NCI-H2196 treated with DMSO at 0.1 percent for 48 hours (cell line): ENCODE data around the gene PCBP4.

Experiments used
- DNase-seq: peaks from one replicate; lab custom pipeline; 2025; ENCODE audit not compliant: unreplicated experiment; lab: John Stamatoyannopoulos, UW

PCBP4 gene

DNA sequence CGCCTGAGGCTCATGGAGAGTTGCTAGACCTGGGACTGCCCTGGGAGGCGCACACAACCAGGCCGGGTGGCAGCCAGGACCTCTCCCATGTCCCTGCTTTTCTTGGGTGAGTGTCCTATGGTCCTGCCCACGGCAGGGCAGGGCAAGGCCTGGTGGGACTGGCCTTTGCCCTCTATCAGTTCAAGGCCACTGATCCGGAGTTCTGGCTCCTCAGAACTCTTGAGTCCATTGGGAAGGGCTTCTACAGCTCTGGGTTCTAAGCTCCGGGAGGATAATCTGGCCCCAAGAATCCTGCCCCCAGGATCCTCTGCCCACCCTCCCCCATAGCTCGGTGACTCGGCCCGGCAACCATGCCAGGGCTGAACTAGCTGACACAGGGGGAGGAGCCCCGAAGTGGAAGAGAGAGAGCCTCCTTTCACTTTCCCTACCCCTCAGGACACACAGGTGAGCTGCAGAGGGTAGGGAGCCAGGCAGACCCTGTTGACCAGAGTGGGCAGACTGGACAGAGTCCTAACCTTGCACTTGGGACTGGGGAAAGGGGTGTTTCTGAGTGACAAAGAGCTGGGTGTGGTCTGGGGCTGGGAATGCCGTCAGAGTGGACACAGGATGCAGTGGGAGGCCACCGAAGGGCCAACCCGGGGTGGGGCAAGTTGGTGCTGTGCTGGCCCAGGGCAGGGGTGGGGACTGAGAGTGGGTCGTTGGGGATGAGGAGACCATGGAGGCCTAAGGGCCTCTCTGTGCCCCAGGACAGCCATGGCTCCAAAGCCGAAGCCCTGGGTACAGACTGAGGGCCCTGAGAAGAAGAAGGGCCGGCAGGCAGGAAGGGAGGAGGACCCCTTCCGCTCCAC, 24.4 kb downstream of the PCBP4 start:
- DNase-seq, result no peak

DNA sequence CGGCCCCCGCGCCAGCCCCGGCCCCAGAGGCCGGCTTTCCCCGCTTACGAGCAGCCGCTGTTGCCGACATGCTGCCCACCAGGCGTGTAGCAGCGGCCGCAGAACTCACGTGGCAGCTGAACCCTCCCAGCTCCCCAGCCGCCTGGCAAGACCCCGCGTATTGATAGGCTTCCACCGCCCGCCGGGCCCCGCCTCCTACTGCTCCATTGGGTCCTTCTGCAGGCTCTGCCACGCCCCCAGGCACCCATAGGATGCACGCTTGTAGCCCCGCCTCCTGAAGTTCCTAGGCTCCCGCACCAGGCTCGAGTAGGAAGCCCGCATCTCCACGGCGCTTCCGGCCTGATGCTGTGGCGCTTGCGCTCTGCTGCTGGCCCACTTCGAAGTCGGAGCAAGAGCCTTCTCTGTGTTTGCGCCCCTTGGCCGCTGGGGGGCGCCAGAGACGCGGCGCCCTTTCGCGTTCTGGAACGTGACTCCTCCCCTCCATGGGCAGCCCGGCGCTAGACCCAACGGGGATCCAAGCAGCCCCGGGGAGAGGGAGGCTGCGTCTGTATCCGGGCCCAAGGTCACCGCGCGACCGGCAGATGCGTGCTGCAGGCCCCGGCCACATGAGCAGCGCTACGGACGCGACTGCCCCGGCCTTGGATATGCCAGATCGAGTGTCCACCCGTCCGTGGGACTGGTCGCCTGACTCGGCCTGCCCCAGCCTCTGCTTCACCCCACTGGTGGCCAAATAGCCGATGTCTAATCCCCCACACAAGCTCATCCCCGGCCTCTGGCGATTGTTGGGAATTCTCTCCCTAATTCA, 25.3 kb downstream of the PCBP4 start, which contains the start of the genes PARP3 and RRP9:
Gene PARP3 (plus strand): TSS at position 566 of the 805 bp plus-strand sequence. CDS start 993 bp downstream, outside the sequence.
Gene RRP9 (minus strand): TSS at position 107 of the 805 bp plus-strand sequence. CDS start 37 bp downstream, at position 70.
- DNase-seq, result peak; percentile 89

DNA sequence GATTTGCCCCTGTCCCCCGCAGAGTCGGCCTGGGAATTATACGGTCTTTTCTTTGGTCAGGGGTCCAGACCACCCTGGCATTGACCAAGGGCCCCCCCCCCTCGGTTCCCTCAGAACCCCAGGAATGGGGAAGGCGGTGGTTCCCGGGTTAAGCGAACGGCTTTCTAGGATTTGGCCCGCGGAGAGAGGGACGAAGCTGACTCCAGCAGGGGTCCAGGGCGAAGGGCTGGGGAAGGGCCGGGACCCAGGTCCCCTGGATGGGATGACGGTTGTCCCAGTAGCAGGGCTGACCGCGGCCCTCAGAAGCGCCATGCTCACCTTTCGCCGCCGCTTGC, 25.8 kb downstream of the PCBP4 start:
- no peak for DNase-seq

DNA sequence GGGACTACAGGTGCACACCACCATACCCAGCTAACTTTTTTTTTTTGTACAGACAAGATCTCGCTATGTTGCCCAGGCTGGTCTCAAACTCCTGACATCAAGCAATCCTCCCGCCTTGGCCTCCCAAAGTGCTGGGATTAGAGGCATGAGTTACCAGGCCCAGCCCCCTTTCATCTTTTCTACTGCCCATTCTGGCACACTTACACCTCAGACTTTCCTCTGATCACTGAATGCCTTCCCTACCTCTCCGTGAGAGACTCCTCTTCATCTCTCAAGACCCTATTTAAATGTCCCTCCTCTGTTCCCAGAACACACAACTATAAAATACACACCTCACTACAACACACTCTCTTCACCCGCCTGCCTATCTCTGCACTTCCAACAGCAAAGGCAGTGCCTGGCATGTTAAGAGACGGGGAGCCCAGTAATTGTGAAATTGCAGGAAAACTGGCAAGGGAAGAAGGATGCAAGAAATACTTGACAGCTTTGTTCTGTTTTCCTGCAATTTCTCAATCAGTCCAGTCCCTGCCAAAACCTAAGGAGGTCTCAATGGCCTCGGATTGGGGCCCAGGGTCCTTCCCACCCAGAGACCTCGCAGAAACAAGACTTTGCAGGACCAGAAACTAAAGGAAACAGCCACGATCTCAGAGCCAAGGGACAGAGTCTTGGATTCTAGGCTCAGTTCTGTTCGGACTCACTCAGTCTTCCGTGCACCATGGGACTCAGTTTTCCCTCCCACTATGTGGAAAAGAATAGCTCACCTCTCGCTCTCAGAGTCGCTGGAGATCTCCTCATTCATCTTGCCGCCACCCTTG, 26.4 kb downstream of the PCBP4 start:
- DNase-seq, result no peak

DNA sequence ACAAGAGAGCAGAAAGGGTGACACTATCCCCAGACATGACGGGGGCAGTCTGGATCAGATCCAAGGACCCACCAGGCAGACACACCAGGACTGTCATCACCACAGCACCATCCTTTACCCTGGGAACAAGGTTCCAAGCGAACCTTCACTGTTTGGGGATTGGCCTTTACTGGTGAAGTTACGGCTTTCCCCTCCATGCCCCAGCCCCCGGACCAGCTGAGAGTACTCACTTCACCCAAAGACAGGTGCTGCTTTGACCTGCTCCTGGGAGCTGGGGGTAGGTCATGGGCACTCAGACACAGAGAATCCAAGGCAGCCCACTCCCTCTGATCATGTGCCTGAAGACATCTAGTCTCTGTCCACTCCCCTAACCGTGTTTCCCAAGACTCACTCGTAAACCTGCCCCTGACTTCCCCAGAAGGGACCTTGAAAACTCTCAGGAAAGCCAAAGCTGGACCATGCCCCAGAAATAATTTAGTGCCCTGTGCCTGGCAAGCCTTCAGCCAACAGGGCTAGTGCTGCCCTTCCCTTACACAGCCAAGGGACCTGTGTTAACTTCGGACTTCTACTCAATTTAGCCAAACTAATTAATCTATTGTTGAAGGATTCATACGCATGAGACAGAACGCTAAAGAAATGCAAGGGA, 28.4 kb downstream of the PCBP4 start:
- DNase-seq, result no peak

DNA sequence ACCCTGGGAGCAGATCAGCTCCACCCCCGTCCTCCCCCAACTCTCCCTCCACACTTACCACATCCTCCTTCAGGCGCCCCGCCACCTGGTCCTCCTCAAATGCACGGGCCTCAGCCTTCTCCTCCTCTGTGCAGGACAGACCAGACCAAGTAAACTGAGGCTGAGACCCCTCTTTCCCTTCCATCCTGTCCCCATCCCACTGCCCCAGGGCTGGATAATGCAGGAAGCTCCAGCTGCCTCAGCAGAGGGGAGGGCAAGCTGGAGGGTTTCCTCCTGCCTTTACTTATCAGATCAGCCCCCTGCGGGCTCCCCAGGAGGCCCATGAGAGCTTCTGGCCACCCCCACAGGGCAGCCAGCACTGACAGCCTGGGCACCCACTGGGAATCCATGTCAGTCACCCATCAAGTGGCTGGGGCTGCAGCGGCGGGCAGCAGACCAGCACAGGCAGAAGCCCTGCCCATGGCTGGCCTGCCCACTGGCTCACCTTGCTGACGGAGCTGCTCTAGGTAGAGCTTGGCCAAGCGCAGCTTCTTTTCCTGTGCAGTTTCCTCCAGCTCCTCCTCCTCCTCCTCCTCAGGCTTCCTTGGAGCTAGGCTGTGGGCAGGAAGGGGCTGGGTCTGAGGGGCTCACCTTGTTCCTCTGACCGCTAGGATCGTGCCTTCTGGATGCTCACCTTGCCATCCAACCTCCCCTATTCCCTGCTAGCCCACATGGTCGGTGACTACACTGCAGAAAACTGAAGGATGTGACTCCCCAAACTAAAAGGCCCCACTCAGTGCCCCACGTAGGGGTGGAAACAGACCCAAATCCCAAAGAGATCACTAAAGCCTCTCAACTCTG, 29.4 kb downstream of the PCBP4 start:
- no peak for DNase-seq

DNA sequence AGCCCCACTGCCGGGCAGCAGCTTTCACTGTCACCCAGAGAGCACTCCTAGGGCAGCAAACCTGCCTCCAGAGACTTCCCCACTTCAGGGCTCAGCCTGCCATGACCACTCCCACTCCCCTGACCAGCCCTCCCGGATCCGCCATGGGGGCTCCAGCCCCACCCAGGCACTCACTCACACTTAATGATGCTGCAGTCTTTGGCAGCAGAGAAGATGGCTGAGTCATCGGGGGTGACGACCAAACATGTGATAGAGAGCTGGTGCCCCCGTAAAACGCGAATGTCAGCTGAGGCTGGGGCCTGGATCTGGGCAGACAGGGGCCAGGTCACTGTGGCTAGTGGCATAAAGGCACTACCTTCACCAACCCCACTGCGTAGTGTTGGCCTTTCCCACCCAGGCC, 30.2 kb downstream of the PCBP4 start:
- DNase-seq, result no peak

DNA sequence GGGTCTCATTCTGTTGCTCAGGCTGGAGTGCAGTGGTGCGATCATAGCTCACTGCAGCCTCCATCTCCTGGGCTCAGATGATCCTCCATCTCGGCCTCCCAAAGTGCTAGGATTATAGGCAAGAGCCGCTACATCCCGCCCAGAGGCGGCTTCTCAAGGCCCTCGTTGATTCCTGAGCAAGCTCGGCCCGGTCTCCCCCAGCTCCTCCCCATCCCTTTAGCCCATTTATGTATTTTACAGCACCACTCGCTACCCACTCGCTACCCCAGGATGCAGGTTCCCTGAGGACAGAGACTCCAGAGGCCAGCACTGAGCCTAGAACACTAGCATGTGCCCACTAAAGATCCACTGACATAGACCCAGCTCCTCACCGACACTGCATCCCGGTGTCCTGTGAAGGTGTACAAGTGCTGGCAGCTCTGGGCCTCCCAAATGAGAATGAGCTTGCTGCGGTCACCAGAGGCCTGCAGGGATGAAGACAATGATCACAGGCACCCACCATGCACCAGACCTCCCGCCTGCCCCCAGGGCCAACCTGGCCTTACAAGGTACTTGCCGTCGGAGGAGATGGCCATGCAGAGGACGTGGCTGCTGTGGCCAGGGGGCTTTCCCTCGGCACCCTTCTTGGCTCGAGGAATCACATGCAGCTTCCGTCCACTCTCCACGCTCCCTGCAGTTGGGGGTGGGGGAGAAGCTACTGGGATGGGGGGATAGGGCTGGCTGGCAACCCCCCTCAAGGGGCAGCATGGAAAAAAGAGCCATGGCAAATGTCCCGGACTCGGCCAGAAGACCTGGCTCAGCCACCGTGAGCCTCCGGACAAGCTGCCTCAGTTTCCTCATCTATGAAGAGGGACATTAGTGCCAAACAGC, 31.1 kb downstream of the PCBP4 start:
- no peak for DNase-seq

DNA sequence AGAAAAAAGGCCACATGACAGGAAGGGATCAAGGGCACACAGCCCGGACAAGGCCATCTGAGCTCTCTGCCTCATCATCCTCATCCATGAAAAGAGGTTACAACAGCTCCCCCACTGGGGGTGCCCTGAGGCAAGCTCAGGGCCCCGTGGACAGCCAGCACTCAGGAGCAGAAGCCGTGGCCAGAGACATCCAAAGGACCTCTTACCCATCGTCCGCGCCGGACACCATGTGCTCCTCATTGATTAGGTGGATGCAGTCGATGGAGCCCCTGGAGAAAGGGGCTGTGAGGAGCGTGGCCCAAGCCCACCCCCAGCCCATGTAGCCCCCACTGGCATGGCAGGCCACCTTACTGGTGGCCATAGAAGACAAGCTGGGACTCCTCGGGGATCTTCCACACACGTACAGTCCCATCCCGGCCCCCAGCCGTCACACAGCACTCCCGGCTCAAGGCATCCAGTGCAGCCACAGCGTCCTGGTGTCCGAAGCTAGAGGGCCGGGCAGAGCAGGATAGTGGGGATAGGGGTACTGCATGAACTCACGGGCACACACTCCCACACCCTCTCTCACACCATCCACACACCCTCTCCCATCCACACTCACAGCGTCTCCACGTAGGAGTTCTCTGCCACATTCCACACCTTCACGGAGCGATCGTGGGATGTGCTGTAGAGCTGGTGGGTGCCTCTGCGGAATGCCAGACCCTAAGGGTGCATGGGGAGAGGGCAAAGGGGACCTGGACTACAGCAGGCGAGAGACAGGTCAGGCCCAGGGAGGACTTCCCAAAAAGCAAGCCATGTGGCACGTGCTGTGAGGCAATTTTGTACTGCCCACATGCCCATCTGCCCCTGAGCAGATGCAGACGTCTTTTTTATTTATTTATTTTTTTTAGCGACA, 32.0 kb downstream of the PCBP4 start:
- DNase-seq, result no peak

DNA sequence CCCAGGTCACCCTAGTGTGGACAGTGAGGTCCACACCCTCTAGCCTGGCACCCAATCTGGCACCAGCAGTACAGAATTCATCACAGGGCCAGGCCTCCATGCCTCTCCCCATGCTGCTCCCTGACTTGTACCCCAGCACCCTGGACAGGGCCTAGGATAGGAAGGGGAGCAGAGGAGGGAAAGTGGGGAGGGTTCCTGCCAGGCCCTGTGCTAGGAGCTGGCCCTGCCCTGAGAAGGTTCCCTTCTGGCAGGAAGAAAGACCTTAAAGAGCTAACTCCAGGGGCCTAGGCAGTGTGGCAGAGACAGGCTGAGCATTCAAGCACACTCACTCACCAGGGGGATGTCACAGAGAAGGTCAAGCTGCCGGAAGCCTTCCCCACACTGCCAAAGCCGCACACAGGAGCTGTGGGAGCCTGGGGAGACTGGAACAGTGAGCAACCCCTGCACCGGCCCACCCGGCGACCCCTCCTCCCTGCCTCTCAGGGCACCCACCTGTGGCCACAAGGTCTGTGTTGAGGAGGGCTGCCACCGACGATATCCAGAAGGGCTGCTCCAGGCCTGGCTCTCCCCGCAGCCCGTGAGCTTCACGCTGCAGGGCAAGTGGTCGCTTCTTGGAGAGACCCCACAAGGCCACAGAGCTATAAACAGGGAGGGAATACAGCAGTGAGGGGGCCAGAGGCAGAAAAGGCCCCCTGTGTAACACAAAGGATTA, 33.0 kb downstream of the PCBP4 start:
- DNase-seq, result no peak

DNA sequence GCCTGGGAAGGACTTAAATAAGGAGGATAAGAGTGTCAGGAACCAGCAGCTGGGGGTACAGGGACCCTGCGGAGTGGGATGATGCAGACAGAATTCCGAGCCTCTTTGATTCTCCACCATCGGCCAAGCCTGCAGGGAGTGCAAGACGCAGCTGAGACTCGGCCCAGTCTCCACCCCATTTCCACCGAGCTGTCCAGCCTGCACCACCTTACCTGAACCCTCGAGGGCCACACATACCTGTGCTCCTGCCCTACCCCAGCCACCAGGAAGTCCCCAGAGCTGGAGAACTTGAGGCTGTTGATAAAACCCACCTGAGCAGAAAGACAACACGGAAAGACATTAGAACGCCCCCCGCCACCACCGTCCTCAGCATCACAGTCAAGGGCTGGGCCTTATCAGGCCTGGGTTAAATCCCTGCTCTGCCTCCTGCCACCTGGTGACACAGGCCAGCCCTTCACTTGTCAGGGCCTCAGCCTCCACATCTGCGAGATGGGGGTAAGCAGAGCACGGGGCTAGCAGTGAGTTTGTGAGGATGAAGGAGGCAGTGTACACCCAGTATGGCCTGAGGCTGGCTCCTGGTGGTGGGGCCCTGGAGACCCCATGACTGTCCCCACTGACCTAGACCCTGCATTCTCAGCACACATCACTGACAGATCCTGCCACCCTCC, 33.6 kb downstream of the PCBP4 start:
- DNase-seq, result no peak

DNA sequence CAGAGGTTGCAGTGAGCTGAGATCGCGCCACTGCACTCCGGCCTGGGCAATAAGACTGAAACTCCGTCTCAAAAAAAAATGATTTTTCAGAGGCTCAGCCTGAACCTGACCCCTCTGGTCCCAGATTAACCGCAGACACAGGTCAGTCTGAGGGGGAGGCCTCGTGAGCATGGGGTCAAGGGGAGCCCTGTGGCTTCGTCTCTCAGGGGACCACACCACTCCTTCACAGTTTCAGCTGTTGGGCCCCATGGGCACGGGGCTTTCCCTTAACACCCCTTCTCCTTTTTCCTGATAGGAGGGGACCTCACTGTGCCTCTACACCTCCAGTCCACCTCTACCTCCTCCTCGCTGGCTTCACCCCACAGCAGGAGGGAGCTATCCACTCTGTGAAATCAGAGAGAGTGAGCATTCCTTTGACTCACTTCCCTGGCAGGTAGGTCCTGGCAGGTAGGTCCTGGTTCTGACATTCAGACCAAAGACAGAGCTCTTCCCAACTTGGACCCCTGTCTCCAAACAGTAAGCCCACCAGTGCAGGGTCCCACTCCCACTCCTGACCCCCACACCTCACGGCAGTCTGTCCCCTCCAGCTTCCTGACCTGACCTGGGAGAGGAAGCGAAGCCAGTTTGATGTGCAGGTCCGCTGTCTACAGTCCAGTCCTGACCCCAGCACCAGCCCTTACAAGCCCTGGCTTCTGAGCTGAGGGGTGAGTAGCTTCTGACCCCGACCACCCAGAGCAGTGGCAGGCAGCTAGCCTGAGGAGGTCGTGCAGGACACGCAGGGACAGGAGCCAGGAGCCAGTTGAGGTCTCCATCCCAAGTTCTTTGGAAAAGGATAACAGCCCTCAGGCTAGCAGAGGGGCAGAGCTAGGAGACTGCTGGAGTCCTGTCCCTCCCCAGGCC, 34.5 kb downstream of the PCBP4 start:
- no peak for DNase-seq

DNA sequence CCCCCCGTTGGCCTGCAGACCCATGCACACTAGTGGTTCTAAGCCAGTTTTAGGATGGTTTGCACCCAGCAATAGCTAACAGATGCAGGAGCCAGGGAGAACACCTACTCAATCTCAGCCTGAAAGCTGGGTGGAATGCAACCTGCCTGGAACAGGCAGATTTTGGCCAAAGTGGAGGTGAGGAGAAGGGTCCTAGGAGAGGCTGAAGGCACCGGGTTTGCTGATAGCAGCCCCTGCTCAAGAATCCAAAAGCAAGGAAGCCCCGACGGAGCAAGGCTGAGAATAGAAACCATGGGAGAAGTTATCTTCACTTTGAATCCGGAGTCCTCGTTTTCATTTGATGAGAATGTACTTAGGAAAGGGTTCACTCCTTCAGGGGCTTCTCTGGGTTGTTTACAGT, 35.5 kb downstream of the PCBP4 start:
- DNase-seq, result no peak

DNA sequence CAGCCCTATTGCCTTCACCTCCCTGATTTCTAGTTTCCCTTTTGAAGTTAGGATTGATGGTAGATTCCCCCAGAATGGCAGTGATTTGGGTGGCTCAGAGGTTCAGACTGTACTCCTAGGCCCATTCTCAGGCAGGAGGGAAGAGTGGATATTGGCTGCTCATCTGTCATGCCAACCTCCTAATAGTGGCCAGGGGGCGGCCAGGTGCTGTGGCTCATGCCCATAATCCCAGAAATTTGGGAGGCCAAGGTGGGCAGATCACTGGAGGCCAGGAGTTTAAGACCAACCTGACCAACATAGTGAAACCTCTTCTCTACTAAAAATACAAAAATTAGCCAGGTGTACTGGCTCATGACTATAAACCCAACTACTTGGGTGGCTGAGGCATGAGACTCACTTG, 36.8 kb downstream of the PCBP4 start:
- DNase-seq, result no peak

DNA sequence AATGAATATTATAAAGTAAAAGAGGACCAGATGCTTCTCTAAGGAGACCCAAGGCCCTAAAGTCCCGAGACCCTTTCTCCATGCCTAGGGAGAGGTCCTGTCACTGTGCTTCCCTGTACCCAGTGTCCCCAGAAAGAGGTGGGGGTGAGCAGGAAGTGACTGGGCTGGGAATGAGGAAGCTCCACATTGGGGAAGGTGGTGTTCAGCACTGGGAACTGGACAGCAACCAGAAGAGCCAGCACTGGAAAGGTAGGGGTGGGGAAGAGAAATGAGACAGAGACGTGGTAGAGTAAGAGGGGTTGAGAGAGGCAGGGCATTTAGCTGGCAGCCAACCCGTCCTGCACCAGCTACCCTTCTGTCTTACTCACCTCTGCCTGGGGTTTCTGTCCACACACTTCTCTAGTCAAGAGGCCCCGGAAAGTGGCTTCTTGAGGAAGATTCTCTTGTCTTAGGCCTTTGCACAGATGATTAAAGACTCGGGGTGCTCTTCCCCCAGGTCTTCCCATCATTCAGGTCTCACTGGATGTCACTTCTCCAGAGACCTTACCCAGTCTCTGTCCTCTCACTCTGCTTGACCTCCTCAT, 37.7 kb downstream of the PCBP4 start:
- no peak for DNase-seq
